GM19395 (cell line): ENCODE results near the gene DENND2C.

ENCODE experiments used
- ATAC-seq: cut with Tn5 transposase; IDR thresholded peaks from one replicate; pipeline ENCODE4 v1.9.1; 2021; ENCODE audit warnings: mild to moderate bottlenecking, moderate library complexity; ENCODE audit not compliant: unreplicated experiment

DENND2C gene

GRCh38 chr1:114669562-114670082 lies at the start of gene DENND2C:
DENND2C (minus strand) TSS chr1:114670049; CDS start chr1:114625984, 44,065 bp downstream.
- ATAC-seq, result peak; percentile 75

- ATAC-seq, result no peak
Measured at GRCh38 chr1:114719424-114719787, 49.6 kb upstream of the DENND2C start.

GRCh38 chr1:114718661-114719423 lies 49.0 kb upstream of the DENND2C start:
- ATAC-seq, result no peak

GRCh38 chr1:114716304-114717170 lies 46.7 kb upstream of the DENND2C start, which contains the start of gene NRAS:
NRAS (minus strand) TSS chr1:114716771; CDS start chr1:114716160, 611 bp downstream.
- ATAC-seq, result peak; percentile 95

GRCh38 chr1:114715952-114716303 lies 46.1 kb upstream of the DENND2C start:
- ATAC-seq, result no peak

- no peak for ATAC-seq
Measured at GRCh38 chr1:114712977-114713376, 43.1 kb upstream of the DENND2C start.

- ATAC-seq, result no peak
Measured at GRCh38 chr1:114710360-114710759, 40.5 kb upstream of the DENND2C start.

- no peak for ATAC-seq
Measured at GRCh38 chr1:114707604-114708003, 37.8 kb upstream of the DENND2C start.

- no peak for ATAC-seq
Measured at GRCh38 chr1:114703242-114703641, 33.4 kb upstream of the DENND2C start.

GRCh38 chr1:114702737-114703136 lies 32.9 kb upstream of the DENND2C start:
- ATAC-seq, result no peak

- no peak for ATAC-seq
Measured at GRCh38 chr1:114701931-114702330, 32.1 kb upstream of the DENND2C start.

GRCh38 chr1:114700036-114700600 lies 30.3 kb upstream of the DENND2C start:
- ATAC-seq, result no peak

GRCh38 chr1:114696810-114697209 lies 27.0 kb upstream of the DENND2C start:
- no peak for ATAC-seq

- no peak for ATAC-seq
Measured at GRCh38 chr1:114695430-114696058, 25.7 kb upstream of the DENND2C start, which contains the start of gene AMPD1. AMPD1 (minus strand) TSS chr1:114695546; CDS start chr1:114695471, 75 bp downstream.

GRCh38 chr1:114694540-114695310 lies 24.9 kb upstream of the DENND2C start:
- ATAC-seq, result no peak

- ATAC-seq, result no peak
Measured at GRCh38 chr1:114692947-114693346, 23.1 kb upstream of the DENND2C start.

GRCh38 chr1:114691061-114691460 lies 21.2 kb upstream of the DENND2C start:
- no peak for ATAC-seq

GRCh38 chr1:114690148-114690547 lies 20.3 kb upstream of the DENND2C start:
- no peak for ATAC-seq

GRCh38 chr1:114688526-114688925 lies 18.7 kb upstream of the DENND2C start:
- no peak for ATAC-seq

- ATAC-seq, result no peak
Measured at GRCh38 chr1:114685851-114686250, 16.0 kb upstream of the DENND2C start.
